ENCODE measurements around the gene HCRT. TPM values are rescaled to one million over a fixed set of nuclear protein-coding genes. Genes with fewer than 3 reads are reported as not detected.

HCRT gene
- total and polyA plus RNA-seq, 2 donors (not counting 1 experiment from before 2014, with no cell fraction given), result not detected

DNA sequence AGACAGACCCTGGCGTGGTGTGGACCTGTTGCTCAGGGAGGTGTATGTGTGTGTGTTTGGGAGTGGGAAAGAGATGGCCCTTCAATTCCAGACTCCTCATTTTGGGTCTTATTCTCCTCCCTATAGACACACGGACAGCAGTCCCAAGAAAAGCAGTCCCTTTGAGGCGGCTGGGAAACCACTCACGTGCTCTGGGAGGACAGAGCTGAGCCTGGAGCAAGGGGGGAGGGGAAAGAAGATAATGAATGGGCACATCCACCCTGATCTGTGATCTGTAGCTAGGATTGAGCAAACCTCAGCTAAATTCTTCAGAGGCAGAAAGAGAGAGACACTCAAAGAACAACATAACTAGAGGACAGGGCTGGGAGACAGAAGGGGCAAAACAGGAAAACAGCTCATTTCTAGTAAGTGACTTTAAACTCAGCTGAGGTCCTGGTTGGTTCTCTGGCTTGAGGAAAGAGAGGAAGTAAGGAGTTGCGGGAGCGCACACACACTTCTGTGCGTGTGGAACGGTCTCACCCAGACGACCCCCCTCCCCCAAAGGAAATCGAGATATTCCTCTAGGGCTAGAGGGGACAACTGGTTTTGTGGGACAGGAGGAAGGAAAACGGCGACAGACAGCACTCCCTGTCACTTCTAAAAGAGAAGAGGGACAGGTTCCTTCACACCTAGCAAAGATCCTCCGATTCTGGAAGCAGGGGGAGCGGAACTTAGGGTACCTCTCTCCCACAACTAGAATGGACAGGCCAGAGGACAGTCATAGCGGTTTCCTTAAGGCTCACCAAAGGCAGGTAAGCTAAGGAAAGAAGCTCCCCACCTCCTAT is 31.1 kb downstream of the HCRT start:
- no peaks in the 10 kb centered on the region for H3K27me3 Mint-ChIP-seq
- H3K9me3 ChIP-seq (ENCODE audit: control extremely low read depth in 1 of 3, control insufficient read depth in 2 of 3, insufficient read depth in 1 of 3, low read length in 2 of 3), result peaks cover 0 to 16% (median 0%) of the 10 kb centered on the region in 3 donors
- H3K4me1 Mint-ChIP-seq, result peaks cover 34% of the 10 kb centered on the region
- peaks cover 51% of the 10 kb centered on the region for H4K20me1 ChIP-seq (ENCODE audit: control insufficient read depth, insufficient read depth, low read length, poor library complexity, severe bottlenecking)
- 0% methylated on average over 2 of the region's 15 CpGs for WGBS (ENCODE audit: insufficient coverage)
- peak overlapping the region; percentile 94 for H3K4me2 ChIP-seq (replicated peaks; ENCODE audit: low read depth, low read length, poor library complexity, severe bottlenecking)
- H3K27ac Mint-ChIP-seq, result peak overlapping the region; percentile 96
- POLR2A ChIA-PET, result interaction anchor here (0.6 to 1.1 kb wide), 2 partner anchors 42 to 137 kb away, joined by 3 to 6 read pairs; partner anchors contain the start of genes DHX58 and DNAJC7
- H3K9ac ChIP-seq (ENCODE audit: low read length), result peak overlapping the region; percentile 99
- H3K4me3 Mint-ChIP-seq, result peak overlapping the region; percentile 94
- no peaks in the 10 kb centered on the region for H3K27me3 ChIP-seq (replicated peaks in 1 of 4; ENCODE audit: control extremely low read depth in 1 of 4, control insufficient read depth in 3 of 4, insufficient read depth in 4 of 4, low read length in 3 of 4)
- ATAC-seq (ENCODE audit: low read depth), result no peak
- peak overlapping the region; percentile 86 for H2AFZ ChIP-seq (ENCODE audit: insufficient read depth, low read depth, low read length, poor library complexity, severe bottlenecking)
- TF ChIP-seq, protein P1, sequence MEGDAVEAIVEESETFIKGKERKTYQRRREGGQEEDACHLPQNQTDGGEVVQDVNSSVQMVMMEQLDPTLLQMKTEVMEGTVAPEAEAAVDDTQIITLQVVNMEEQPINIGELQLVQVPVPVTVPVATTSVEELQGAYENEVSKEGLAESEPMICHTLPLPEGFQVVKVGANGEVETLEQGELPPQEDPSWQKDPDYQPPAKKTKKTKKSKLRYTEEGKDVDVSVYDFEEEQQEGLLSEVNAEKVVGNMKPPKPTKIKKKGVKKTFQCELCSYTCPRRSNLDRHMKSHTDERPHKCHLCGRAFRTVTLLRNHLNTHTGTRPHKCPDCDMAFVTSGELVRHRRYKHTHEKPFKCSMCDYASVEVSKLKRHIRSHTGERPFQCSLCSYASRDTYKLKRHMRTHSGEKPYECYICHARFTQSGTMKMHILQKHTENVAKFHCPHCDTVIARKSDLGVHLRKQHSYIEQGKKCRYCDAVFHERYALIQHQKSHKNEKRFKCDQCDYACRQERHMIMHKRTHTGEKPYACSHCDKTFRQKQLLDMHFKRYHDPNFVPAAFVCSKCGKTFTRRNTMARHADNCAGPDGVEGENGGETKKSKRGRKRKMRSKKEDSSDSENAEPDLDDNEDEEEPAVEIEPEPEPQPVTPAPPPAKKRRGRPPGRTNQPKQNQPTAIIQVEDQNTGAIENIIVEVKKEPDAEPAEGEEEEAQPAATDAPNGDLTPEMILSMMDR (IDR thresholded peaks at IDR 0.05), result no peak
- TF ChIP-seq EZH2 (IDR thresholded peaks at IDR 0.05; ENCODE audit: borderline replicate concordance, insufficient read depth, low read depth, low read length, poor library complexity, severe bottlenecking), result no peak
- DNase-seq, result no peak
- H3K79me2 ChIP-seq (ENCODE audit: control insufficient read depth, insufficient read depth, low read length), result peaks cover 57% of the 10 kb centered on the region
- peak overlapping the region; percentile 91 to 100 (median 99) for H3K4me3 ChIP-seq (ENCODE audit: control extremely low read depth in 1 of 5, extremely low read depth in 1 of 5, insufficient read depth in 1 of 5, low read depth in 2 of 5, low read length in 4 of 5)
- H3K9me3 Mint-ChIP-seq (ENCODE audit: insufficient read depth), result no peaks in the 10 kb centered on the region
- intact Hi-C loops (cut with micrococcal nuclease), result loop anchor here (2.0 kb wide), 2 partner anchors 21 to 27 kb away; partner anchors contain the start of gene KCNH4
- peak overlapping the region; percentile 74 to 94 for H3K27ac ChIP-seq (ENCODE audit: low read length in 2 of 2)
- peaks cover 1 to 4% of the 10 kb centered on the region in 2 experiments for H3K36me3 ChIP-seq (replicated peaks in 1 of 2; ENCODE audit: control extremely low read depth in 1 of 2, control insufficient read depth in 1 of 2, extremely low read depth in 1 of 2, insufficient read depth in 2 of 2, low read length in 1 of 2)
- CTCF ChIA-PET, result interaction anchor here (1.1 to 2.4 kb wide), 4 partner anchors 30 to 190 kb away, joined by 3 to 8 read pairs (median 5); partner anchors contain the start of gene KAT2A
- H3K4me1 ChIP-seq (ENCODE audit: control insufficient read depth in 2 of 2, insufficient read depth in 2 of 2, low read length in 2 of 2), result peaks cover 14 to 23% of the 10 kb centered on the region in 2 donors

All from B cell (primary cell).